ENCODE measurements around the gene CD70. TPM values are rescaled to one million over a fixed set of nuclear protein-coding genes. Genes with fewer than 3 reads are reported as not detected.
"Not testable (repeated sequence)": the region's sequence is repeated elsewhere in the genome, so short reads cannot be mapped to it uniquely, and the experiment has no call there.

CD70 gene
- total and polyA plus RNA-seq, 12 donors = 0.49 TPM; not detected in 11

DNA sequence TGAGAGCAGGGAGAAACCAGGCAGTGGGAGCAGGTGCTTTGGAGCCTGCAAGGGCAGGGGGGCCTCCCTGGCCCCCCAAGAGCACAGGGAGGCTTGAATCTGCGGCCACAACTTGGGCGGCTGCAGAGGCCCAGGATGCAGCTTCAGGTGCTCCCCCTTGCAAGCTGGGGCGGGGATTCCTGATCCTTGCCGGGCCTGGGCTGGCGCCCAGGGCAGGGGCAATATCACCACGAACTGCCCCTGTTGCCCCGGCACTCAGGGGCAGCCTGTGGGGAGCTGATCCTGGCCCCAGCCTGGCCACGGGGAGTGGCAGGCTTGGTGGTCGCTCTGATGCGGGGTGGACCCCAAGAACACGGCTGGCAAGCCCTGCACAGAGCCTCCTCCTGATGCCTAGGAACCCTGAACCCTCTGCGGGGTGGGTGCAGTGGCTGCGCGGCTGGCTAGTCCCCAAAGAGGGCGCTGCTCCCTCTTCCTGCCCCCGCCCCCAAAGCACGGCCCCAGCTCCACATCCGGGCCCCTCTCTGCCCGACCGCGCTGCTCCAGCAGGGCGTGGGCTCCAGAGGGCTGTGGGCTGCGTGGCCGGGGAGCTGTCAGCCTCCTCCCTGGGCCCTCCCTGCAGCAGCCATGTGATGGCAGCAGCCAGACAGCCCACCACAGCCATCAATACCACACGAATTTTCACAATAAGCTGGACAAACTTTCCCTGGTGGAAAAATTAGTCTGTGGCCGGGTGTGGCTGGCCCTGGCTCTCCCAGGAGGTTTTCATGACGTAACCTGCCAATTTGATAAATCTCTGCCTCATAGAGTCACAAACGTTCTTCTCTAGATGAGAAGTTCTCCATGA, 39.1 kb downstream of the CD70 start:
- peak in 1 of 2 donors; percentile 26 for DNase-seq
- intact Hi-C loops (cut with DNase I) = no loop called here
- Histone ChIP-seq H3K27ac (no peak overlapping the region), H3K27me3 (peaks cover 0 to 38% (median 17%) of the 10 kb centered on the region in 7 donors), H3K36me3 (no peaks in the 10 kb centered on the region), H3K9me3 (peaks cover 0 to 8% (median 0%) of the 10 kb centered on the region in 11 donors), H3K4me3 (no peak overlapping the region), H3K4me1 (peaks cover 0 to 17% (median 0%) of the 10 kb centered on the region in 9 donors)
- peak in 3 of 8 donors; percentile 27 to 63 (median 35) for ATAC-seq
- 41% methylated on average over 25 to 28 of the region's 28 CpGs for WGBS, 2 donors
- TF ChIP-seq, protein P1, sequence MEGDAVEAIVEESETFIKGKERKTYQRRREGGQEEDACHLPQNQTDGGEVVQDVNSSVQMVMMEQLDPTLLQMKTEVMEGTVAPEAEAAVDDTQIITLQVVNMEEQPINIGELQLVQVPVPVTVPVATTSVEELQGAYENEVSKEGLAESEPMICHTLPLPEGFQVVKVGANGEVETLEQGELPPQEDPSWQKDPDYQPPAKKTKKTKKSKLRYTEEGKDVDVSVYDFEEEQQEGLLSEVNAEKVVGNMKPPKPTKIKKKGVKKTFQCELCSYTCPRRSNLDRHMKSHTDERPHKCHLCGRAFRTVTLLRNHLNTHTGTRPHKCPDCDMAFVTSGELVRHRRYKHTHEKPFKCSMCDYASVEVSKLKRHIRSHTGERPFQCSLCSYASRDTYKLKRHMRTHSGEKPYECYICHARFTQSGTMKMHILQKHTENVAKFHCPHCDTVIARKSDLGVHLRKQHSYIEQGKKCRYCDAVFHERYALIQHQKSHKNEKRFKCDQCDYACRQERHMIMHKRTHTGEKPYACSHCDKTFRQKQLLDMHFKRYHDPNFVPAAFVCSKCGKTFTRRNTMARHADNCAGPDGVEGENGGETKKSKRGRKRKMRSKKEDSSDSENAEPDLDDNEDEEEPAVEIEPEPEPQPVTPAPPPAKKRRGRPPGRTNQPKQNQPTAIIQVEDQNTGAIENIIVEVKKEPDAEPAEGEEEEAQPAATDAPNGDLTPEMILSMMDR (IDR thresholded peaks at IDR 0.05) = peak in 1 of 9 donors; percentile 22

DNA sequence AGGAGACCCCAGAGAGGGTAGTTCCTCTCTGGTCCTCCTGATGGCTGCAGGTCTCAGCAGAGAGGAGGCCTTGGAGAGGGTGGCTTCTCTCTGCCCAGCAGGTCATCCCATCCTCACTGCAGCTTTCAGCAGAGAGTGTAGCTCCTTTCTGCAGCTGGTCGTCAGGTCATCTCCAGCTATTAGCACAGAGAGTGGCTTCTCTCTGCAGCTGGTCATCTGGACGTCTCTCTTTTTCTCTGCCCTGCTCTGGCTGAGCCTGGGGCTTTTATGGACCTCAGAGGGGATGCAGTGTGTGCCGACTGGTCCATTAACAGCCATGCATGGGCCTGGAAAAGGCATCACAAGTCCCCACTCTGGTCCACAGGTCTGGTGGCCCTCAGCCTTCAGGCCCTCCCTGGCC, 39.9 kb downstream of the CD70 start:
- TF ChIP-seq, protein P1 (IDR thresholded peaks at IDR 0.05) = no peak
- WGBS, 2 donors = 83 to 89% methylated on average over 3 of the region's 3 CpGs
- Histone ChIP-seq H3K36me3 (no peaks in the 10 kb centered on the region), H3K27me3 (peaks cover 0 to 35% (median 13%) of the 10 kb centered on the region in 7 donors), H3K4me1 (peaks cover 0 to 10% (median 0%) of the 10 kb centered on the region in 9 donors), H3K27ac (no peak overlapping the region), H3K4me3 (no peak overlapping the region), H3K9me3 (peaks cover 0 to 8% (median 0%) of the 10 kb centered on the region in 11 donors)
- no peak for DNase-seq
- ATAC-seq = no peak
- intact Hi-C loops (cut with DNase I) = no loop called here

DNA sequence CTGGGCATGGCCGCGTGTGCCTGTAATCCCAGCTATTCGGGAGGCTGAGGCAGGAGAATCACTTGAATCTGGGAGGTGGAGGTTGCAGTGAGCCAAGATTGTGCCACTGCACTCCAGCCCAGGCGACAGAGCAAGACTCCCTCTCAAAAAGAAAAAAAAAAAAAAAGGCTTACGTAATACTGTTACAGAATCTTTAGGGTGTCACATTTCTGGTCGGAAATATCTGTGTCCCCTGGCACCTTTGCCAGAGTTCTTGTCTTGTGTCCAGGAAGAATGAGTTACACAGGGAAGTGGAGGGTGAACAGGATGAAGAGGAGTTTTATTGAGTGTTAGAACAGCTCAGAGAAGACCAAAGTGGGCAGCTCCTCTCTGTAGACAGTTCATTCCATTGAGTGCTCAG, 40.3 kb downstream of the CD70 start:
- 87 to 90% methylated on average over 6 of the region's 6 CpGs for WGBS, 2 donors
- DNase-seq; H3K36me3 ChIP-seq; H3K9me3 ChIP-seq; H3K4me3 ChIP-seq; H3K4me1 ChIP-seq; H3K27ac ChIP-seq; intact Hi-C loops (cut with DNase I); ATAC-seq: not testable (repeated sequence)
- peaks cover 0 to 30% (median 13%) of the 10 kb centered on the region in 7 donors for H3K27me3 ChIP-seq

DNA sequence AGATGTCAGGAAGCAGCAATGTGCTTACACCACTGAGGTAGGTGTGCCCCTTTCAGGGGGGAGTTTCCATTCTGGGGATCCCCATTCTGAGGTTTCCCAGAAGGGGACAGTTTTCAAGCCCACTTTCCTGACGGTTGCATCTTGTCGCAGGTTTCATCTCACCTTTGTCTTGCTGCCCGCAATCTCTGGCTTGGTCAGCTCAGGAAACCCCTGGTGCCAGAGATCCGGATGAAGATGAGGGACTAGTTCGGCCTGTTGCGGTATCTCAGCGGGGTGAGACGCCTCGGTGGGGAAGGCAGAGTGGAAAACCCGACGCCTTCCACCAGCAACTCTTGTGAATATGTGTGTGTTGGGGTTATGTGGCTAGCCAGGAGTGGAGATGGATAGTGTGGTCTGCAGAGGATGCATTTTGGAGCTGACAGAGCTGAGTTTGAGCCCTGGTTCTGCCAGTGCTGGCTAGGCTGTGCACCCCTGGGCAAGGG, 47.0 kb downstream of the CD70 start:
- 70% methylated on average over 11 of the region's 11 CpGs for WGBS, 2 donors
- Histone ChIP-seq H3K27ac (no peak overlapping the region), H3K36me3 (no peaks in the 10 kb centered on the region), H3K27me3 (peaks cover 0 to 24% (median 4%) of the 10 kb centered on the region in 7 donors), H3K4me1 (no peaks in the 10 kb centered on the region), H3K4me3 (no peak overlapping the region), H3K9me3 (peaks cover 0 to 8% (median 0%) of the 10 kb centered on the region in 11 donors)
- ATAC-seq (no peak), DNase-seq (no peak)
- TF ChIP-seq, protein P1 (IDR thresholded peaks at IDR 0.05) = no peak
- intact Hi-C loops (cut with DNase I) = no loop called here

Data from heart right ventricle (tissue), 16 donors.